ENCODE results near the gene CACHD1.

CACHD1 gene

GRCh38 chr1:64679177-64679576 is 209.2 kb downstream of the CACHD1 start:
- no peak overlapping the region for H3K9ac ChIP-seq (ENCODE audit: low read length in 2 of 2)
- H3K4me3 ChIP-seq (ENCODE audit: low read length in 2 of 2), result no peak overlapping the region
- H3K9me3 ChIP-seq (ENCODE audit: control insufficient read depth in 2 of 2, low read length in 2 of 2), result no peaks in the 10 kb centered on the region
- H3K27me3 ChIP-seq (ENCODE audit: control insufficient read depth in 1 of 2, insufficient read depth in 2 of 2, low read length in 2 of 2), result no peaks in the 10 kb centered on the region
- no peaks in the 10 kb centered on the region for H3K4me1 ChIP-seq (ENCODE audit: control insufficient read depth, insufficient read depth, low read length)
- no peak overlapping the region for H3K27ac ChIP-seq (ENCODE audit: low read length)
- peaks cover 0 to 21% of the 10 kb centered on the region in 2 donors for H3K36me3 ChIP-seq (ENCODE audit: control insufficient read depth in 2 of 2, insufficient read depth in 2 of 2, low read length in 2 of 2)

DNA sequence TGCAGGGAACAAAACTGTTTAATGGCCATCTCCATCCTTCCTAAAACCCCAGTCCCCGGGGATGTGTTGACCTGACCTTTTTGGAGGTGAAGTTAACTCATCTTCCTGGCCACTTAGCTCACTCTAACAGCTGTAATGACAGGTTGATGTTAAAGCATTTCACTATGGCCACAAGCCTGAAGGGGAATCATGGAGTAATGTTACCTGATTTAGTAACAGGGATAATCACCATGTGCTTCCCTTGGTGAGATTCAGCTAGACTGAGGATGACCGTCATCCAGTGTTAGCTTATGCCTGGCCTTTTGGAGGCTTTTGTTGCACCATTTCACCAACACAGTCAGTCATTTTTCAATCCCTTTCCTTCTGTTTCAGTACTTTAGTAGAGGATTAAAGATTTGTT is 210.7 kb downstream of the CACHD1 start:
- Histone ChIP-seq H3K4me1 (ENCODE audit: control insufficient read depth, insufficient read depth, low read length) (no peaks in the 10 kb centered on the region), H3K27ac (ENCODE audit: low read length) (no peak overlapping the region), H3K9me3 (ENCODE audit: control insufficient read depth in 2 of 2, low read length in 2 of 2) (no peaks in the 10 kb centered on the region), H3K4me3 (ENCODE audit: low read length in 2 of 2) (no peak overlapping the region), H3K36me3 (ENCODE audit: control insufficient read depth in 2 of 2, insufficient read depth in 2 of 2, low read length in 2 of 2) (peaks cover 0 to 21% of the 10 kb centered on the region in 2 donors), H3K9ac (ENCODE audit: low read length in 2 of 2) (no peak overlapping the region), H3K27me3 (ENCODE audit: control insufficient read depth in 1 of 2, insufficient read depth in 2 of 2, low read length in 2 of 2) (no peaks in the 10 kb centered on the region)

- Histone ChIP-seq H3K27me3 (ENCODE audit: control insufficient read depth in 1 of 2, insufficient read depth in 2 of 2, low read length in 2 of 2) (no peaks in the 10 kb centered on the region), H3K4me3 (ENCODE audit: low read length in 2 of 2) (no peak overlapping the region), H3K9ac (ENCODE audit: low read length in 2 of 2) (no peak overlapping the region), H3K9me3 (ENCODE audit: control insufficient read depth in 2 of 2, low read length in 2 of 2) (no peaks in the 10 kb centered on the region), H3K36me3 (ENCODE audit: control insufficient read depth in 2 of 2, insufficient read depth in 2 of 2, low read length in 2 of 2) (peaks cover 0 to 21% of the 10 kb centered on the region in 2 donors), H3K27ac (ENCODE audit: low read length) (no peak overlapping the region), H3K4me1 (ENCODE audit: control insufficient read depth, insufficient read depth, low read length) (no peaks in the 10 kb centered on the region)
Measured at GRCh38 chr1:64681043-64681442, 211.1 kb downstream of the CACHD1 start.

- no peak overlapping the region for H3K9ac ChIP-seq (ENCODE audit: low read length in 2 of 2)
- H3K4me1 ChIP-seq (ENCODE audit: control insufficient read depth, insufficient read depth, low read length), result no peaks in the 10 kb centered on the region
- peaks cover 0 to 15% of the 10 kb centered on the region in 2 donors for H3K36me3 ChIP-seq (ENCODE audit: control insufficient read depth in 2 of 2, insufficient read depth in 2 of 2, low read length in 2 of 2)
- H3K27me3 ChIP-seq (ENCODE audit: control insufficient read depth in 1 of 2, insufficient read depth in 2 of 2, low read length in 2 of 2), result no peaks in the 10 kb centered on the region
- H3K27ac ChIP-seq (ENCODE audit: low read length), result no peak overlapping the region
- no peaks in the 10 kb centered on the region for H3K9me3 ChIP-seq (ENCODE audit: control insufficient read depth in 2 of 2, low read length in 2 of 2)
- no peak overlapping the region for H3K4me3 ChIP-seq (ENCODE audit: low read length in 2 of 2)
Measured at GRCh38 chr1:64683419-64683818, 213.5 kb downstream of the CACHD1 start.

DNA sequence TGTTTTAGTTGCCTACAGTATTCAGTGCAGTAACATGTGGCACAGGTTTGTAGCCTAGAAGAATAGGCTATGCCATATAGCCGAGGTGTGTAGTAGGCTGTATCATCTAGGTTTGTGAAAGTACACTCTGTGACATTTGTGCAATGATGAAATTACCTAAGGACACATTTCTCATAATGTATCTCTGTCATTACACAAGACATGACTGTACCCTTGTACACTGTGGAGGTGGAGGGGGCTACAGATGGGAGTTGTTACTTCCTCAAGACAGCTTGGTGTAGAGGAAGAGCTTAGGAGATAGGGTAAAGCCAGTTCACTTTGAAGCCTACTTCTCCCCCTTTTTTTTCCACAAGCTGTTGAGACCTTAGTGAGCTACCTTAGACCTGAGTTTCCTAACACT is 215.3 kb downstream of the CACHD1 start:
- no peaks in the 10 kb centered on the region for H3K9me3 ChIP-seq (ENCODE audit: control insufficient read depth in 2 of 2, low read length in 2 of 2)
- H3K27ac ChIP-seq (ENCODE audit: low read length), result no peak overlapping the region
- no peak overlapping the region for H3K4me3 ChIP-seq (ENCODE audit: low read length in 2 of 2)
- peaks cover 0 to 16% of the 10 kb centered on the region in 2 donors for H3K36me3 ChIP-seq (ENCODE audit: control insufficient read depth in 2 of 2, insufficient read depth in 2 of 2, low read length in 2 of 2)
- no peak overlapping the region for H3K9ac ChIP-seq (ENCODE audit: low read length in 2 of 2)
- H3K4me1 ChIP-seq (ENCODE audit: control insufficient read depth, insufficient read depth, low read length), result no peaks in the 10 kb centered on the region
- H3K27me3 ChIP-seq (ENCODE audit: control insufficient read depth in 1 of 2, insufficient read depth in 2 of 2, low read length in 2 of 2), result no peaks in the 10 kb centered on the region

DNA sequence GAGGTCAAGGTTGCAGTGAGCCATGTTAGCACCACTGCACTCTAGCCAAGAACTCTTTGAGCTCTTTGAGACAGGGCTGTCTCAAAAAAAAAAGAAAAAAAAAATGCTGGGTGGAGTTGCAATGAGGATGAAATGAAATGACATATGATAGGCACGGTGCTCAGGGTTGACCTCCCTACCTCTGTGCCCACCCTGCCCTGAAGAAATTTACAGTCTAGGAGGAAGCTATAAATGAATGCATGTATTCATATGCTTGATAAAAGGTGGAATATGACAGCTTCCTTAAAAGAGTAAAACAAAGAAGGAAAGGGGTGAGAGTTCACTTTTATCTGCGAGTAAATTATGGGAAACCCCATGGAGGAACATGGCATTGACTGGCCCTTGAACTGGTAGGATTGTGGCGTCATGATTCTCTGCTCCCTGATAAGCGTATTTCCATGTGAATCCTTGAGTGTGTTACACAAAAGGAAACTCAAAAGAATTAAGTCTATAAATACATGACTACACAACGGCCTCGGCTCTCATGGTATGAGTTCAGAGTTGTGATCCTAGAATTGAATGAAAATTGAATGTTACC is 215.9 kb downstream of the CACHD1 start:
- Histone ChIP-seq H3K4me1 (ENCODE audit: control insufficient read depth, insufficient read depth, low read length) (no peaks in the 10 kb centered on the region), H3K9ac (ENCODE audit: low read length in 2 of 2) (no peak overlapping the region), H3K27ac (ENCODE audit: low read length) (no peak overlapping the region), H3K36me3 (ENCODE audit: control insufficient read depth in 2 of 2, insufficient read depth in 2 of 2, low read length in 2 of 2) (peaks cover 0 to 13% of the 10 kb centered on the region in 2 donors), H3K9me3 (ENCODE audit: control insufficient read depth in 2 of 2, low read length in 2 of 2) (no peaks in the 10 kb centered on the region), H3K27me3 (ENCODE audit: control insufficient read depth in 1 of 2, insufficient read depth in 2 of 2, low read length in 2 of 2) (no peaks in the 10 kb centered on the region), H3K4me3 (ENCODE audit: low read length in 2 of 2) (no peak overlapping the region)

DNA sequence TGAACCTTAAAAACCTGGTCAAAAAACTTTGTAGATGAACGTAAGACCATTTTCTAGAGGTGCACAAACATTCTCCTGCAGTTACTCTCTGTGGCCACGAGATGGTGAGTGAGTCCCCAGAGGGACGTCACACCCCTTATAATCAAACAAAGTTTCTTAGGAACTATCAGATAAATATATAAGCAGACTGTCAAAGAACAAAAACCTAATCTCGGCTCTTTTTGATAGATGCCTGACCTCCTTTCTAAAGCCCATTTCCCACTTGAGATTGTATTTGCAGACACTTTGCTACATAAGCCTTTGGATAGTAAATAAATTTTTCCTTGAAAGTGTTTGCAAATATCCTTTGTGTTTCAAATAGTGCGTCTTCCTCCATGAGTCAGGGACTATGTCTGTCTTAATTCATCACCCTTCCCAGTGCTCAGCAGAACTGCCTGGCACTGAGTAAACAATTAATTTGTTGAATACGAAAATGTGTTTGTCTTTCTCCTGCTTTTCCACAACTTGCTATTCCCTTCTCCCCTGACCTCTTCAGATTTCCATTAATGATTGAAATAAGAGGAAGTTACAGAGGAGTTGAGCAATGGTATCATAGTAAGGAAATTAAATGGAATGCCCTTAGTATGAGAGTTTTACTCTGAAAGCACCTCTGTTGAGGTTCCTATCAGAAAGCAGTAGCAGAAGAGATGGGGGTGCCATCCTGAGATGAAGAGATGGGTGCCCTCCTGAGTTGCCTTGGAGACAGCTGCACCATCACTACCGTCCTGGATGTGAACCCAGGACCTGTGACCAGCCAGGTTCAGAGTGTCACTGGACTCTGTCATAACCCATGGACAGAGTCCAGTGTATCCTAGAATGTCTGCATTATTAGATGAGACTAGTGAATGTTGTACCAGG is 217.1 kb downstream of the CACHD1 start:
- H3K27me3 ChIP-seq (ENCODE audit: control insufficient read depth in 1 of 2, insufficient read depth in 2 of 2, low read length in 2 of 2), result no peaks in the 10 kb centered on the region
- H3K9me3 ChIP-seq (ENCODE audit: control insufficient read depth in 2 of 2, low read length in 2 of 2), result no peaks in the 10 kb centered on the region
- H3K4me3 ChIP-seq (ENCODE audit: low read length in 2 of 2), result no peak overlapping the region
- no peaks in the 10 kb centered on the region for H3K4me1 ChIP-seq (ENCODE audit: control insufficient read depth, insufficient read depth, low read length)
- H3K36me3 ChIP-seq (ENCODE audit: control insufficient read depth in 2 of 2, insufficient read depth in 2 of 2, low read length in 2 of 2), result peaks cover 0 to 7% of the 10 kb centered on the region in 2 donors
- H3K9ac ChIP-seq (ENCODE audit: low read length in 2 of 2), result no peak overlapping the region
- H3K27ac ChIP-seq (ENCODE audit: low read length), result no peak overlapping the region

DNA sequence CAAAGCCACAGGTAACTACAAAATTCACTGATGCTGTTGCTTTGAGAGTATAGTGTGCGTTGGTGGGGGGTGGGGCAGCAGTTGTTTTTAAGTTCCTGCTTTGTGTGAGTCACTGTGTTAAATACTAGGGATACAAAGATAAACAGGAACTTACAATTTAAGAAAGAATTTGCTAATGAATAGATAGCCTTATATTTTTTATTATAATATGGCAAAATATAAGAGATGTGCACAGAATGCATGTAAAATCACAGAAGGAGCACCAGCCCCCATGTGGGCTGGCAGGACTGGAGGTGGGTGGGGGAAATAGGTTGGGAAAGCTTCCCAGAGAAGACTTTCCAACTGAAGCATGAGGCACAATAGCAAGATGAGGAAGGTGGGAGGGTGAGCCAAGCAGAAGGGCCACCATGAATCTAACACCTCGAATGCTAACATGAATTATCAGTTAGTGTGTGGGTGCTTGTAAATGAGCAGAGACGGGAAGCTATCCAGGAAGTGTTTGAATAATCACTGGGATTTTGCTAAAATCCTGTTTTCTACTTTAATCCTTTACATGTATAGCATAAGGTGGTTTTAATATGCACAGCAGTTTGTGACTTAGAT is 217.9 kb downstream of the CACHD1 start:
- Histone ChIP-seq H3K27ac (ENCODE audit: low read length) (no peak overlapping the region), H3K9ac (ENCODE audit: low read length in 2 of 2) (no peak overlapping the region), H3K4me1 (ENCODE audit: control insufficient read depth, insufficient read depth, low read length) (no peaks in the 10 kb centered on the region), H3K27me3 (ENCODE audit: control insufficient read depth in 1 of 2, insufficient read depth in 2 of 2, low read length in 2 of 2) (no peaks in the 10 kb centered on the region), H3K36me3 (ENCODE audit: control insufficient read depth in 2 of 2, insufficient read depth in 2 of 2, low read length in 2 of 2) (peaks cover 0 to 3% of the 10 kb centered on the region in 2 donors), H3K4me3 (ENCODE audit: low read length in 2 of 2) (no peak overlapping the region), H3K9me3 (ENCODE audit: control insufficient read depth in 2 of 2, low read length in 2 of 2) (no peaks in the 10 kb centered on the region)

- Histone ChIP-seq H3K27ac (ENCODE audit: low read length) (peak overlapping the region; percentile 41), H3K9ac (ENCODE audit: low read length in 2 of 2) (no peak overlapping the region), H3K9me3 (ENCODE audit: control insufficient read depth in 2 of 2, low read length in 2 of 2) (no peaks in the 10 kb centered on the region), H3K4me3 (ENCODE audit: low read length in 2 of 2) (peak overlapping the region; percentile 36 to 52), H3K4me1 (ENCODE audit: control insufficient read depth, insufficient read depth, low read length) (no peaks in the 10 kb centered on the region), H3K27me3 (ENCODE audit: control insufficient read depth in 1 of 2, insufficient read depth in 2 of 2, low read length in 2 of 2) (no peaks in the 10 kb centered on the region), H3K36me3 (ENCODE audit: control insufficient read depth in 2 of 2, insufficient read depth in 2 of 2, low read length in 2 of 2) (peaks cover 0 to 3% of the 10 kb centered on the region in 2 donors)
Measured at GRCh38 chr1:64691626-64692025, 221.7 kb downstream of the CACHD1 start.

- no peaks in the 10 kb centered on the region for H3K4me1 ChIP-seq (ENCODE audit: control insufficient read depth, insufficient read depth, low read length)
- H3K27me3 ChIP-seq (ENCODE audit: control insufficient read depth in 1 of 2, insufficient read depth in 2 of 2, low read length in 2 of 2), result no peaks in the 10 kb centered on the region
- H3K9me3 ChIP-seq (ENCODE audit: control insufficient read depth in 2 of 2, low read length in 2 of 2), result no peaks in the 10 kb centered on the region
- H3K36me3 ChIP-seq (ENCODE audit: control insufficient read depth in 2 of 2, insufficient read depth in 2 of 2, low read length in 2 of 2), result peaks cover 0 to 3% of the 10 kb centered on the region in 2 donors
- H3K9ac ChIP-seq (ENCODE audit: low read length in 2 of 2), result no peak overlapping the region
- no peak overlapping the region for H3K4me3 ChIP-seq (ENCODE audit: low read length in 2 of 2)
- H3K27ac ChIP-seq (ENCODE audit: low read length), result no peak overlapping the region
Measured at GRCh38 chr1:64692911-64693310, 223.0 kb downstream of the CACHD1 start.

Data from stomach smooth muscle (tissue), 2 donors.